ENCODE data around the gene CLCNKA.

GRCh38 chr1:15997076-15997585 is 24.7 kb upstream of the CLCNKA start:
- TF ChIP-seq CTCF (IDR thresholded peaks at IDR 0.05; ENCODE audit: borderline replicate concordance, extremely low read depth, low read length, poor library complexity, severe bottlenecking): no peak
- TF ChIP-seq EZH2 (IDR thresholded peaks at IDR 0.05; ENCODE audit: borderline replicate concordance, low read depth, low read length, severe bottlenecking): no peak
